Heart right ventricle (tissue), 16 donors: ENCODE measurements around the gene CHD1L. TPM values are rescaled to one million over a fixed set of nuclear protein-coding genes. Genes with fewer than 3 reads are reported as not detected.
A peak's percentile ranks its signal among the peaks of the same experiment; 100 is the strongest.

Experiments used
- ATAC-seq, 8 donors: fragments of 200-7000 bp; cut with Tn5 transposase; one replicate each; pipeline ENCODE4 v1.9.1; 2020; ENCODE audit warnings: mild to moderate bottlenecking in 8 of 8, moderate library complexity in 8 of 8, moderate number of reproducible peaks in 1 of 8
- DNase-seq, 2 donors: peaks; one replicate each; pipeline ENCODE4 v3.0.0-alpha.2; 2020
- H3K27ac ChIP-seq, 10 donors: fragments of 200-600 bp; sonication (generic) in 2 of 10; one replicate each; pipeline versions ENCODE4 v1.5.0 to v1.8.0; 2020 to 2022; ENCODE audit warnings: mild to moderate bottlenecking in 3 of 10
- H3K27me3 ChIP-seq, 7 donors: fragments of 200-600 bp; one replicate each; pipeline ENCODE4 v1.8.0; 2021 to 2022; ENCODE audit warnings: mild to moderate bottlenecking in 2 of 7
- H3K36me3 ChIP-seq, 9 donors: fragments of 200-600 bp; sonication (generic) in 1 of 9; one replicate each; pipeline versions ENCODE4 v1.5.0 to v1.8.0; 2020 to 2022; ENCODE audit warnings: mild to moderate bottlenecking in 2 of 9
- H3K4me1 ChIP-seq, 9 donors: fragments of 200-600 bp; sonication (generic) in 1 of 9; one replicate each; pipeline versions ENCODE4 v1.5.0 to v1.8.0; 2020 to 2022; ENCODE audit warnings: mild to moderate bottlenecking in 4 of 9
- H3K4me3 ChIP-seq, 10 donors: fragments of 200-600 bp; sonication (generic) in 2 of 10; one replicate each; pipeline versions ENCODE4 v1.5.0 to v1.8.0; 2020 to 2022; ENCODE audit warnings: mild to moderate bottlenecking in 7 of 10, moderate library complexity in 2 of 10
- H3K9me3 ChIP-seq, 11 donors: fragments of 200-600 bp in 10 of 11; sonication (generic) in 2 of 11; one replicate each; pipeline versions ENCODE4 v1.5.0 to v1.8.0; 2013 to 2022; ENCODE audit warnings: mild to moderate bottlenecking in 2 of 11, control low read depth in 1 of 11, moderate library complexity in 1 of 11
- WGBS, 2 donors: extraction: QIAGEN DNeasy Blood & Tissue Kit; methylation state at CpG; one replicate each; pipeline ENCODE4 v1.1.7; 2013; ENCODE audit warnings: inconsistent platforms in 1 of 2; 5-methylcytosine and 5-hydroxymethylcytosine counted together
- intact Hi-C, 10 donors: fragments of 100-400 bp; cut with DNase I; formaldehyde crosslinking; loops; one replicate each; pipeline versions ENCODE4 v1.11.1 to v1.14.2; 2022
- polyA plus RNA-seq, 2 donors: library from polyadenylated mRNA; stranded (reverse); fragments of 200-250 nt; gene quantifications; one replicate each; pipeline ENCODE4 v1.2.3, GENCODE V29; 2013
- total RNA-seq, 10 donors: library from RNA; stranded (reverse); fragmentation: NEBNext Ultra II Directional in 3 of 10; extraction: Animal tissue kit (Norgen Biotek cat#: 25700) in 3 of 10; gene quantifications; one replicate each; pipeline versions ENCODE4 v1.2.1 to v1.2.4, GENCODE V29; 2021 to 2023
- TF ChIP-seq, protein P1 (sequence below), 9 donors: fragments of 200-600 bp; sonication (generic) in 2 of 9; IDR thresholded peaks; one replicate each; pipeline versions ENCODE4 v1.5.0 to v1.8.0; 2021 to 2022; ENCODE audit warnings: antibody characterized with exemption in 9 of 9, mild to moderate bottlenecking in 5 of 9, moderate library complexity in 1 of 9
- donor health status: Arrhythmogenic right ventricular cardiomyopathy.
- donor health status: ischemic (EF 13 %, LVEDD 7.1; RV severe dilation, severe dysfunction).
- donor health status: healthy with polysubstance abuse.
- donor health status: DM: no; HTN: yes; CAD: no.
- donor health status: DM: no; HTN: no; CAD: no.
- donor health status: ischemic (EF 25% LVEDD 6.9; RV normal size, moderate dysfunction).
- donor health status: ischemic (EF 25% LVEDD 5.7; RV mildly dilated, moderate dysfunction).
- donor health status: healthy.
- donor health status: DM: yes; HTN: yes; CAD: no.
- donor health status: Ischemic cardiomyopathy.
- donor health status: ischemic (EF 35%, LVEDD 5.7; RV mildly dilated, moderate dysfunction).
- donor health status: nonischemic (EF 11% LVEDD 7.7; RV severe dilation, severe dysfunction).
- donor health status: DM: yes; HTN: yes; CAD: no.
- donor health status: PGD.
- donor health status: ischemic (EF 29% LVEDD 5.4; RV normal size, mild dysfunction).
- donor health status: nonischemic (EF 23%, LVEDD 6.1; RV moderate dilation, normal function).

CHD1L gene
- total and polyA plus RNA-seq, 12 donors, result 6.0 to 12.9 (median 7.9) TPM

DNA sequence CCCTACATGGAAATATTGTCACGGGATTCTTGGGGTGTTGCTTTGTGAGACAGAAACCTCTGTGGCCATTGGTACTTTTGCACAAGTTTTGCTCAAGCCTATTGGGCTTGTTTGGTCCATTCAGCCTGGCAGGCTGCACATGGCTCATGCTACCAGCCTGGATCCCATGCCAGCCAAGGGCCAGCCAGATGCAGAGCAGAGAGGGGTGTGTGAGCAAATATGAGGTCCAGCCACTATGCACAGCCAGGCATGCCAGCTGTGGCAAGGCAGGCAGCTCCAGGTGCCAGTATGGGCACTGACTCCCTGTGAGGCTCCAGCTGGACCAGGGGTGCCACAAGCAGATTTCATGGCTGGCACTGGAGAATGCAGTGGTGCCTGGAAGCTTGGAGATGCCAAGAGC is 6.7 kb upstream of the CHD1L start:
- Histone ChIP-seq H3K9me3 (no peaks in the 10 kb centered on the region), H3K27ac (no peak overlapping the region), H3K4me3 (no peak overlapping the region), H3K27me3 (no peaks in the 10 kb centered on the region), H3K4me1 (no peaks in the 10 kb centered on the region), H3K36me3 (no peaks in the 10 kb centered on the region)
- 87 to 93% methylated on average over 1 of the region's 1 CpG for WGBS, 2 donors
- ATAC-seq, result no peak
- intact Hi-C loops, result no loop called here
- TF ChIP-seq, protein P1, sequence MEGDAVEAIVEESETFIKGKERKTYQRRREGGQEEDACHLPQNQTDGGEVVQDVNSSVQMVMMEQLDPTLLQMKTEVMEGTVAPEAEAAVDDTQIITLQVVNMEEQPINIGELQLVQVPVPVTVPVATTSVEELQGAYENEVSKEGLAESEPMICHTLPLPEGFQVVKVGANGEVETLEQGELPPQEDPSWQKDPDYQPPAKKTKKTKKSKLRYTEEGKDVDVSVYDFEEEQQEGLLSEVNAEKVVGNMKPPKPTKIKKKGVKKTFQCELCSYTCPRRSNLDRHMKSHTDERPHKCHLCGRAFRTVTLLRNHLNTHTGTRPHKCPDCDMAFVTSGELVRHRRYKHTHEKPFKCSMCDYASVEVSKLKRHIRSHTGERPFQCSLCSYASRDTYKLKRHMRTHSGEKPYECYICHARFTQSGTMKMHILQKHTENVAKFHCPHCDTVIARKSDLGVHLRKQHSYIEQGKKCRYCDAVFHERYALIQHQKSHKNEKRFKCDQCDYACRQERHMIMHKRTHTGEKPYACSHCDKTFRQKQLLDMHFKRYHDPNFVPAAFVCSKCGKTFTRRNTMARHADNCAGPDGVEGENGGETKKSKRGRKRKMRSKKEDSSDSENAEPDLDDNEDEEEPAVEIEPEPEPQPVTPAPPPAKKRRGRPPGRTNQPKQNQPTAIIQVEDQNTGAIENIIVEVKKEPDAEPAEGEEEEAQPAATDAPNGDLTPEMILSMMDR (IDR thresholded peaks at IDR 0.05), result no peak
- no peak for DNase-seq

DNA sequence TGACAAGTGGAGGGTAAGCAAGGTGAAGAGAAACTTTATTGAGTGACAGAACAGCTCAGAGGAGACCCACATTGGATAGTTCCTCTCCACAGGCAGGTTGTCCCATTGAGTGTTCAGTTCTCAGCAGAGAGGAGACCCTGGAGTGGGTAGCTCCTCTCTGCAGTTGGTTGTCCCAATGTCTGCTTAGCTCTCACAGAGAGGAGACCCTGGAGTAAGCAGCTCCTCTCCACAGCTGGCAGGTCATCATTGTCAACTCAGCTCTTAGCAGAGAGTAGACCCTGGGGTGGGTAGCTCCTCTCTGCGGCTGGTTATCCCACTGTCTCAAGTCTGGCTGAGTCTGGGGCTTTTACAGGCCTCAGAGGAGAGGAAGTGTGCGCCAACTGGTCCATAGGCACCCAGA is 6.0 kb upstream of the CHD1L start:
- 50 to 99% methylated on average over 2 of the region's 2 CpGs for WGBS, 2 donors
- Histone ChIP-seq H3K27ac (no peak overlapping the region), H3K9me3 (no peaks in the 10 kb centered on the region), H3K27me3 (no peaks in the 10 kb centered on the region), H3K36me3 (no peaks in the 10 kb centered on the region), H3K4me1 (no peaks in the 10 kb centered on the region), H3K4me3 (no peak overlapping the region)
- intact Hi-C loops, result no loop called here
- TF ChIP-seq, protein P1 (IDR thresholded peaks at IDR 0.05), result no peak
- ATAC-seq, result no peak
- no peak for DNase-seq

DNA sequence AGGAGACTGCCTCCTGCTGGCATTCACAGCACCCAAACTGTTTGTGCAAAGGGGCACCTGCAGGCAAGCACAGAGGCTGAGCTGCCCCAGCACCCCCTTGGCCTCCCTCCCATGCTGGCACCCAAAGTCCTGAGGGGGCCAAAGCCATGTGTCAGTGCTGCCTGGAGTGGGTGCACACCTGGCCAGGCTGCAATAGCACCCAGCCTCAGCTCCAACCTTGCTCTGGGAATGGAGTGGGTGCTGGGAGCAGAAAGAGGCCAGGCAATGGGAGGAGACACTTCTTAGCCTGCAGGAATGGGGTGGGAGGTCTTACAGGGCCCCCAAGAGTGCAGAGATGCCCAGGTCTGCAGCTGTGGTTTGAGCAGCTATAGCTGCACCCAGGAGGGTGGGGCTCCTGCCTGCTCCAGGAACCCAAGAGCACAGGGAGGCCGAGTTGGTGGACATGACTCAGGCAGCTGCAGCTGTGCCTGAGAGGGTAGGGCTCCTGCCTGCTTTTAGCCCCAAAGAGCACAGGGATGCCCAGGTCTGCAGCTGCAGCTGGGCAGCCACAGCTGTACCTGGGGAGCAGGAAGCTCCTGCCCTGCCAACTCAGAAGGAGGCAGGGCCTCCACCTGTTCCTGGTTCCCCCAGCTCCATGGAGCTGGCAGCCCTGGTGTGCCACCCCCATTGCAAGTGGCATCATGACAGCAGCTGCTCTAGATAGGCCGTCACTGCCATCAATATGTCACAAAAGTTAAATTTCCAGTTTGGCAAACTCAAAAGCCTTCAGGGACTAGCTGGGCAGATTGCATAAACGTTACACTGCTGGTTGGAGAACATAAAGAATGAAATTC is 5.3 kb upstream of the CHD1L start:
- 71 to 83% methylated on average over 3 of the region's 3 CpGs for WGBS, 2 donors
- TF ChIP-seq, protein P1 (IDR thresholded peaks at IDR 0.05), result no peak
- Histone ChIP-seq H3K27ac (no peak overlapping the region), H3K27me3 (no peaks in the 10 kb centered on the region), H3K36me3 (no peaks in the 10 kb centered on the region), H3K9me3 (no peaks in the 10 kb centered on the region), H3K4me3 (no peak overlapping the region), H3K4me1 (peaks cover 0 to 6% (median 5%) of the 10 kb centered on the region in 9 donors)
- ATAC-seq (peak in 1 of 8 donors; percentile 29), DNase-seq (no peak)
- intact Hi-C loops, result no loop called here

DNA sequence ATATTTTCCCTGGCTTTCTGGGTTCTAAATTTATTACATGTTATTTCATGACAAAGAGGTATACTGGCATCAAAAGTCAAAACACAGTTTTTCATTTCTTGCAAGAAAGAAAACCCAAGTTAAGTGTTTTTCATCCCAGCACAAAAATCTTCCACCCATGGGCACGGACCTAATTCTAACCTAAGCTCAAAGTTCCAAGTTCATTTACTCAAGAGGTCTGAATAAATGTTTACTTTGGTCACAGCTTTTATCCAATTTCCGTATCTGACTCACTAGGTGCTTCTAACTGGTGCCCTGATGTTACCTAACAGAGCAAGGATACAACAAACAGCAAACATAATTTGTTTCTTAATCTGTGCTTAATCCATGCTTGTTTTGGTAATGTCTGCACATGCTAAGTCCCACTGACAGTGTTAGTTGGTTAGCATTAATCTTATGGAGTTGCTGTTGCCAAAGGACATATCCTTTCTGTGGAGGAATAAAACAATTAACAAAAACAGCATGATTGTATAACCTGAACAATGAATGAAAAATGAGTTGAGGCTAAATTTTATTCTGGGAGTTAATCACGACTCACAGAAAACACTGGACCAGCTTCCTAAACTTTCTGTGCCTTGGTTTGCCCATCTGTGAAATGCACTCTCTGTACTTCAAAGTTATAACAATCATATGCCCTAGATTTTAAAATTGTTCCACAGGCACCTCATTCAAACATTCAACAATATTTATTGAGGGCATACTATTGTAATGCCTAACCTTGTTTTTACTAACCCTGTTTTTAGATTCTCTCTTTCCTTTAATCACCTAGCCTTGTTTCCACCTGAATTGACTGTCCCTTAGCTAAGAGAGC is 4.2 kb upstream of the CHD1L start:
- TF ChIP-seq, protein P1 (IDR thresholded peaks at IDR 0.05), result no peak
- Histone ChIP-seq H3K4me3 (no peak overlapping the region), H3K27me3 (no peaks in the 10 kb centered on the region), H3K36me3 (no peaks in the 10 kb centered on the region), H3K27ac (no peak overlapping the region), H3K4me1 (peaks cover 0 to 7% (median 6%) of the 10 kb centered on the region in 9 donors), H3K9me3 (no peaks in the 10 kb centered on the region)
- 79 to 82% methylated on average over 3 of the region's 3 CpGs for WGBS, 2 donors
- no peak for ATAC-seq
- DNase-seq, result no peak
- intact Hi-C loops, result loop anchor here in 1 of 10 donors (2.0 kb wide), 1 partner anchor 29 kb away; no protein-coding TSS in a partner anchor
